ENCODE measurements around the gene DDX24.
A peak's percentile ranks its signal among the peaks of the same experiment; 100 is the strongest.

Gene DDX24

DNA sequence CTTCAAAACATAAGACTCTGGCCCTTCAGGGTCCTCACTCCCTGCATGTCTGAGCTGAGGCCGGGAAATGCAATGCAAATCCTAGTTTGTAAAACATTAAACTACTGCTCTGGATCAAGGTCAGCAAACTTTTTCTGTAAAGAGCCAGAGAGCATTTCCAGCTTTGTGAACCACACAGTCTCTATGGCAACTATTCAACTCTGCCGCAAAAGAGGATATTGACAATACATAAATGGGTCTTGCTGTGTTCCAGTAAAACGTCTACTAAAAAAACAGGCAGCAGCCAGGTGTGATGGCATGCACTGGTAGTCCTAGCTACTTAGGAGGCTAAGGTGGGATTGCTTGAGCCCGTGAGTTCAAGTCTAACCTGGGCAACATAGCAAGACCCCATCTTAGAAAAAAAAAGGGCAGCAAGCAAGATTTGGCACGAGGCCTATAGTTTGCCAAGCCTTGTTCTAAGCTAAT, 22.3 kb downstream of the DDX24 start:
- H3K9me3 Mint-ChIP-seq = no peaks in the 10 kb centered on the region
- no peak overlapping the region for H3K4me3 Mint-ChIP-seq
- H3K36me3 Mint-ChIP-seq (ENCODE audit: low read depth) = peaks cover 84% of the 10 kb centered on the region
- H3K27ac Mint-ChIP-seq = peak overlapping the region; percentile 19 to 58 (median 50)
- peaks cover 5% of the 10 kb centered on the region for H3K4me1 Mint-ChIP-seq
- no peaks in the 10 kb centered on the region for H3K27me3 Mint-ChIP-seq (ENCODE audit: low read depth)
- TF ChIP-seq, protein P1, sequence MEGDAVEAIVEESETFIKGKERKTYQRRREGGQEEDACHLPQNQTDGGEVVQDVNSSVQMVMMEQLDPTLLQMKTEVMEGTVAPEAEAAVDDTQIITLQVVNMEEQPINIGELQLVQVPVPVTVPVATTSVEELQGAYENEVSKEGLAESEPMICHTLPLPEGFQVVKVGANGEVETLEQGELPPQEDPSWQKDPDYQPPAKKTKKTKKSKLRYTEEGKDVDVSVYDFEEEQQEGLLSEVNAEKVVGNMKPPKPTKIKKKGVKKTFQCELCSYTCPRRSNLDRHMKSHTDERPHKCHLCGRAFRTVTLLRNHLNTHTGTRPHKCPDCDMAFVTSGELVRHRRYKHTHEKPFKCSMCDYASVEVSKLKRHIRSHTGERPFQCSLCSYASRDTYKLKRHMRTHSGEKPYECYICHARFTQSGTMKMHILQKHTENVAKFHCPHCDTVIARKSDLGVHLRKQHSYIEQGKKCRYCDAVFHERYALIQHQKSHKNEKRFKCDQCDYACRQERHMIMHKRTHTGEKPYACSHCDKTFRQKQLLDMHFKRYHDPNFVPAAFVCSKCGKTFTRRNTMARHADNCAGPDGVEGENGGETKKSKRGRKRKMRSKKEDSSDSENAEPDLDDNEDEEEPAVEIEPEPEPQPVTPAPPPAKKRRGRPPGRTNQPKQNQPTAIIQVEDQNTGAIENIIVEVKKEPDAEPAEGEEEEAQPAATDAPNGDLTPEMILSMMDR (IDR thresholded peaks at IDR 0.05; ENCODE audit: unreplicated experiment in 3 of 3) = no peak

DNA sequence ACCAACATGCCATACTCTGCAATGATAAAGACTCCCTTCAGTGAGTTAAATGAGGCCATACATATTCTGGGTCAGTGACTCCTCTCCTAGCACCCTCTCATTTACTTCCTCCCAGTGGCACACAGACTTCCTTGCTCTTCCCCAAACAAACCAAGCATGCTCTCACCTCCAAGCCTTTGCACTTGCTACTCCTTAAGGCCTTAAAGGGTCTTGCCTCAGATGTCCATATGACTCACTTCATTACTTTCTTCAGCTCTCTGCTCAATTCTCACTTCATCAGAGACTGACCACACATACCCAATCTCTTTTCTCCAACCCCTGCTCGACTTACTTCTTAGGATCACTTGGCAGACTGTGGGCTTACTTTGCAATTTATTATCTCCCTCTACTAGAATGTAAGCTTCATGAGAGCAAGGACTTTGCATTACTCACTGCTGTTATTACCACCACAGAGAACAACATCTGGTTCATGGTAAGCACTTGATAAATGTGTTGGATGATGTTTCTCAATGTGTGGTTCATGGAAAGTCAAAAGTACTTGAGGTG, 22.8 kb downstream of the DDX24 start:
- no peaks in the 10 kb centered on the region for H3K9me3 Mint-ChIP-seq
- no peak overlapping the region for H3K4me3 Mint-ChIP-seq
- TF ChIP-seq, protein P1 (IDR thresholded peaks at IDR 0.05; ENCODE audit: unreplicated experiment in 3 of 3) = no peak
- peak overlapping the region; percentile 19 to 58 (median 50) for H3K27ac Mint-ChIP-seq
- H3K4me1 Mint-ChIP-seq = peaks cover 5% of the 10 kb centered on the region
- H3K36me3 Mint-ChIP-seq (ENCODE audit: low read depth) = peaks cover 83% of the 10 kb centered on the region
- no peaks in the 10 kb centered on the region for H3K27me3 Mint-ChIP-seq (ENCODE audit: low read depth)

DNA sequence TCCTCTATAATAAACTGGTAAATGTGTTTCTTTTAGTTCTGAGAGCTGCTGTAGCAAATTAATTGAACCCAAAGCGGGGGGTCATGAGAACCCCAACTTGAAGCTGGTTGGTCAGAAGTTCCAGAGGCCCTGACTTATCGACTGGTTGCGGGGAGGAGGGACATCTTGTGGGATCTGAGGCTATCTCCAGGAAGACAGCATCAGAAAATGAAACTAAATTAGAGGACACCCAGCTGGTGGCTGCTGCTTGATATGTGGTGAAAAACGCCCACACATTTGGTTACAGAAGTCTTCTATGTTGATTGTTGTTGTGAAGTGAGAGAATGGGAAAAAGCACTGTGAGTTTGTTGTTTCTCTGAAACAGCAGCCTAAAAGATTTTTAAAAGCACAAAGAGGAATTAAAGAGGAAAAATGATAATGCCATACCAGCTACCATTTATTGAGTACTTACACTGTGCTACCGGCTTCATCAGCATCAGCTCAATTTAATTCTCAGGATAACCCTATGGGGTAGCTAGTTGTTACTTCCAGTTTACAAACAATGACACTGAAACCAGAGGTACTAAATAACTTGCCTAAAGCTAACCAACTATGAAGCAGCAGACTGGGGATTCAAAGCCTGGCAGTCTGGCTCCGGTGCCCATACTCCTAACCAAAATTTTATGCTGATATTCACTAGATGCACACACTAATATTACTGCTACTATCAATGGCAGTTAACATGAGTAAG, 24.3 kb downstream of the DDX24 start:
- H3K27me3 Mint-ChIP-seq (ENCODE audit: low read depth) = no peaks in the 10 kb centered on the region
- H3K27ac Mint-ChIP-seq = peak overlapping the region; percentile 78 to 91 (median 80)
- no peaks in the 10 kb centered on the region for H3K9me3 Mint-ChIP-seq
- TF ChIP-seq, protein P1 (IDR thresholded peaks at IDR 0.05; ENCODE audit: unreplicated experiment in 3 of 3) = no peak
- H3K4me1 Mint-ChIP-seq = peaks cover 12% of the 10 kb centered on the region
- peaks cover 85% of the 10 kb centered on the region for H3K36me3 Mint-ChIP-seq (ENCODE audit: low read depth)
- no peak overlapping the region for H3K4me3 Mint-ChIP-seq

DNA sequence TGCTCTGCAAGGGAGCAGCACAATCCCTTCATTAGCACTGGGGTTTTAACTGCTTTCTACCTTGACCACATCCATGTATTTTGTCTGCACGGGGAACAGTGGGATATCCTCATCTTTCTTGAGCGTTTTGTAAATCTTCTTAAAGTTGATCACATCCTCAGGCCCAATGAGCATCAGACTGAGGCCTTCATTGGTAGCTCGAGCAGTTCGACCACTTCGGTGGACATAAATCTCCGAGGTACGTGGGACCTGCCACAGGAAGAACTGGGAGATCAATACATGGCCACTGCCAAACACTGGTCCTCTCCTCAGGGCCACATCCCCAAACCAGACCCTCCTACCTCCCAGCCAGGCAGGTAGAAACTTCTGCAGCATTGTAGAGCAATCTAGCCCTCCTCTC, 26.1 kb downstream of the DDX24 start:
- H3K27ac Mint-ChIP-seq = peak overlapping the region in 1 of 3 experiments; percentile 68
- no peak overlapping the region for H3K4me3 Mint-ChIP-seq
- peaks cover 85% of the 10 kb centered on the region for H3K36me3 Mint-ChIP-seq (ENCODE audit: low read depth)
- TF ChIP-seq, protein P1 (IDR thresholded peaks at IDR 0.05; ENCODE audit: unreplicated experiment in 3 of 3) = no peak
- H3K4me1 Mint-ChIP-seq = peaks cover 28% of the 10 kb centered on the region
- H3K9me3 Mint-ChIP-seq = no peaks in the 10 kb centered on the region
- H3K27me3 Mint-ChIP-seq (ENCODE audit: low read depth) = no peaks in the 10 kb centered on the region

DNA sequence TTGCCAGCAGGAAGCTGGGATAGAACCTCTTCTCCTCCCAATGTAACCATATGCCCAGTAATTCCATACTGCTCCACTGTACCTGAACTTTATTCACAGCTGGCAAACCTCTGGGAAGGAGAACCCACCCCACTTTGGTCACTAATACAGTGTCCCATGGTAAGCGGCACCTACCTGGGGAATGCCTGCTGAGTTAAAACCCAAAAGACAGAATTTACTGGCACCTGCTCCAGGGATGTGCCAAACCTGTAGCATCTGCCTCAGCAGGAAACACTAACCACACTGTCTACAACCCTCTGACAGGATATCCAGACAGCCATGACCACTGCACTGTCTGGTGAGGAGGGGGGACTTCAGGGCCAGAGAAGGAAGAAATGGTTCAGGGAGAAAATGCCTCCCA, 26.6 kb downstream of the DDX24 start:
- TF ChIP-seq, protein P1 (IDR thresholded peaks at IDR 0.05; ENCODE audit: unreplicated experiment in 3 of 3) = no peak
- H3K27me3 Mint-ChIP-seq (ENCODE audit: low read depth) = no peaks in the 10 kb centered on the region
- peaks cover 28% of the 10 kb centered on the region for H3K4me1 Mint-ChIP-seq
- no peaks in the 10 kb centered on the region for H3K9me3 Mint-ChIP-seq
- H3K4me3 Mint-ChIP-seq = no peak overlapping the region
- H3K36me3 Mint-ChIP-seq (ENCODE audit: low read depth) = peaks cover 88% of the 10 kb centered on the region
- peak overlapping the region in 1 of 3 experiments; percentile 68 for H3K27ac Mint-ChIP-seq
